Measurements from ENCODE around the gene BIRC3. TPM values are rescaled to one million over a fixed set of nuclear protein-coding genes. Genes with fewer than 3 reads are reported as not detected.
"Not testable (repeated sequence)": the region's sequence is repeated elsewhere in the genome, so short reads cannot be mapped to it uniquely, and the experiment has no call there.

Gene BIRC3
- total RNA-seq, 1 donor from 2014 or later, result 1.8 TPM

- no peak for DNase-seq (ENCODE audit: low spot score)
- intact Hi-C loops (cut with DNase I), result loop anchor here (5.0 kb wide), 1 partner anchor 204 kb away; no protein-coding TSS in a partner anchor
These were observed 24.4 kb upstream of the BIRC3 start for GRCh38 chr11:102292933-102293332.

- no peak for DNase-seq (ENCODE audit: low spot score)
- intact Hi-C loops (cut with DNase I), result loop anchor here (5.0 kb wide), 1 partner anchor 203 kb away; no protein-coding TSS in a partner anchor
These were observed 23.2 kb upstream of the BIRC3 start for GRCh38 chr11:102293873-102294601.

- DNase-seq (ENCODE audit: low spot score), result no peak
- intact Hi-C loops (cut with DNase I), result no loop called here
These were observed 22.2 kb upstream of the BIRC3 start for GRCh38 chr11:102295045-102295444.

- intact Hi-C loops (cut with DNase I); DNase-seq (ENCODE audit: low spot score): not testable (repeated sequence)
These were observed 20.5 kb upstream of the BIRC3 start for GRCh38 chr11:102296757-102297156.

- intact Hi-C loops (cut with DNase I); DNase-seq (ENCODE audit: low spot score): not testable (repeated sequence)
These were observed 16.4 kb upstream of the BIRC3 start for GRCh38 chr11:102300837-102301236.

- DNase-seq (ENCODE audit: low spot score), result no peak
- intact Hi-C loops (cut with DNase I), result no loop called here
These were observed 15.0 kb upstream of the BIRC3 start for GRCh38 chr11:102302241-102302640.

GRCh38 chr11:102304686-102305085 lies 12.6 kb upstream of the BIRC3 start:
- intact Hi-C loops (cut with DNase I), result no loop called here
- DNase-seq (ENCODE audit: low spot score), result no peak

- intact Hi-C loops (cut with DNase I), result no loop called here
- no peak for DNase-seq (ENCODE audit: low spot score)
These were observed 11.8 kb upstream of the BIRC3 start for GRCh38 chr11:102305352-102306047.

GRCh38 chr11:102306048-102306597 lies 11.2 kb upstream of the BIRC3 start:
- intact Hi-C loops (cut with DNase I), result no loop called here
- no peak for DNase-seq (ENCODE audit: low spot score)

- DNase-seq (ENCODE audit: low spot score), result no peak
- intact Hi-C loops (cut with DNase I), result no loop called here
These were observed 10.2 kb upstream of the BIRC3 start for GRCh38 chr11:102306817-102307726.

- DNase-seq (ENCODE audit: low spot score), result no peak
- intact Hi-C loops (cut with DNase I), result no loop called here
These were observed 9.6 kb upstream of the BIRC3 start for GRCh38 chr11:102307727-102308038.

GRCh38 chr11:102309621-102310541 lies 7.4 kb upstream of the BIRC3 start:
- intact Hi-C loops (cut with DNase I), result no loop called here
- DNase-seq (ENCODE audit: low spot score), result no peak

GRCh38 chr11:102312667-102313066 lies 4.6 kb upstream of the BIRC3 start:
- DNase-seq (ENCODE audit: low spot score), result no peak
- intact Hi-C loops (cut with DNase I), result no loop called here

- intact Hi-C loops (cut with DNase I), result no loop called here
These were observed 3.9 kb upstream of the BIRC3 start for GRCh38 chr11:102313238-102313940.

GRCh38 chr11:102314784-102315183 lies 2.5 kb upstream of the BIRC3 start:
- DNase-seq (ENCODE audit: low spot score), result no peak
- intact Hi-C loops (cut with DNase I), result no loop called here

More at GRCh38 chr11:102313238-102313940, 3.9 kb upstream of the BIRC3 start:
- DNase-seq (ENCODE audit: low spot score), result no peak

GRCh38 chr11:102316346-102316904 lies 859 bp upstream of the BIRC3 start:
- intact Hi-C loops (cut with DNase I), result no loop called here
- no peak for DNase-seq (ENCODE audit: low spot score)

- intact Hi-C loops (cut with DNase I), result no loop called here
These were observed 452 bp downstream of the BIRC3 start for GRCh38 chr11:102317768-102318103.

GRCh38 chr11:102318469-102318868 lies 1.2 kb downstream of the BIRC3 start:
- no peak for DNase-seq (ENCODE audit: low spot score)
- intact Hi-C loops (cut with DNase I), result no loop called here

More at GRCh38 chr11:102317768-102318103, 452 bp downstream of the BIRC3 start:
- DNase-seq (ENCODE audit: low spot score), result no peak

Measured in cardiac septum (tissue), 1 donor.